ENCODE measurements around the gene OST4.

The OST4 gene

GRCh38 chr2:27078267-27079194 is 7.1 kb upstream of the OST4 start, which contains the start of gene EMILIN1:
EMILIN1 (plus strand) TSS chr2:27078615; CDS start chr2:27079066, 451 bp downstream.
- DNase-seq, result no peak

DNA sequence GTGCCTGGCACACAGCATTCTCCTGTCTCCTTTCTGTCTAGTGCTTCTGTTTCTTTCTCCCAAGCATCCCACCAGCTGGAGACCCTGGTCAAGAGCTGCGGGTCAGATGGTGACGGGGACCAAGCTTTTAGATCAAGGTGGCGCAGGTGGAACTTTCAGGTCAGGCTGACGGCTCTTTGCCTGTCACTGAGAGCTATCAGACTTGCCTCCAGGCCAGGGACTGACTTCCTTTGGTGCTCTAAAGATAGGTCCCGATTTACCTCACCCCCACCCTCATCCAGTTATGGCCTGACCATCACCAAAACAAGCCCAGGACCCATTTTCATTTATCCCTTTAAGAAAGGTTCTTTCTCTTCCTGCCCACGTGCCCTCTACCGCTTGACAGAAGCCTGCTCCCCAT is 5.8 kb upstream of the OST4 start:
- no peak for DNase-seq

DNA sequence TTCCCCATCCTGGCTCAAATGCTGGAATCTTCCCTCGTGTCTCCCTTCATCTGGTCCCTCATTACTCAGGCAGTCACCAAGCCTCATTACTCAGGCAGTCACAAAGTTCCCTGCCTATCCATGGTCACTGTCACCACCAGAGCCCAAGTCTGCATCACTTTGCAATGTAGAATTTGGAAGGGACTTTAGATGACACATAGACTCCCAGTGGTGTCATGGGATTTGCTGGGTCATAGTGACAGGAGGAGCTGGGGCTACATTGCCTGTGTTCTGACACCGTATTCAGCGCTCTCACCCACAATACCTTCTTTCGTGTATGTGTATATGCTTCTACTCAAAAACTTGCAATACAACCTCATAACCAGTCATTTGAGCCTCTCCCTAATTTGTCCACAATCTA is 4.9 kb upstream of the OST4 start:
- no peak for DNase-seq

DNA sequence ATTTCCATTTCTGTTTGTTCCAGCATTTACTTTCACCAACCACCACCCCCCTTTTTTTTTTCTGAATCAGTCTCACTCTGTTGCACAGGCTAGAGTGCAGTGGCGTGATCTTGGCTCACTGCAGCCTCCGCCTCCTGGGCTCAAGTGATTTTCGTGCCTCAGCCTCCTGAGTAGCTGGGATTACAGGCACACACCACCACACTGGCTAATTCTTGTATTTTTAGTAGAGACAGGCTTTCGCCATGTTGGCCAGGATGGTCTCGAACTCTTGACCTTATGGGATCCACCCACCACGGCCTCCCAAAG is 4.1 kb upstream of the OST4 start:
- DNase-seq, result peak; percentile 36

DNA sequence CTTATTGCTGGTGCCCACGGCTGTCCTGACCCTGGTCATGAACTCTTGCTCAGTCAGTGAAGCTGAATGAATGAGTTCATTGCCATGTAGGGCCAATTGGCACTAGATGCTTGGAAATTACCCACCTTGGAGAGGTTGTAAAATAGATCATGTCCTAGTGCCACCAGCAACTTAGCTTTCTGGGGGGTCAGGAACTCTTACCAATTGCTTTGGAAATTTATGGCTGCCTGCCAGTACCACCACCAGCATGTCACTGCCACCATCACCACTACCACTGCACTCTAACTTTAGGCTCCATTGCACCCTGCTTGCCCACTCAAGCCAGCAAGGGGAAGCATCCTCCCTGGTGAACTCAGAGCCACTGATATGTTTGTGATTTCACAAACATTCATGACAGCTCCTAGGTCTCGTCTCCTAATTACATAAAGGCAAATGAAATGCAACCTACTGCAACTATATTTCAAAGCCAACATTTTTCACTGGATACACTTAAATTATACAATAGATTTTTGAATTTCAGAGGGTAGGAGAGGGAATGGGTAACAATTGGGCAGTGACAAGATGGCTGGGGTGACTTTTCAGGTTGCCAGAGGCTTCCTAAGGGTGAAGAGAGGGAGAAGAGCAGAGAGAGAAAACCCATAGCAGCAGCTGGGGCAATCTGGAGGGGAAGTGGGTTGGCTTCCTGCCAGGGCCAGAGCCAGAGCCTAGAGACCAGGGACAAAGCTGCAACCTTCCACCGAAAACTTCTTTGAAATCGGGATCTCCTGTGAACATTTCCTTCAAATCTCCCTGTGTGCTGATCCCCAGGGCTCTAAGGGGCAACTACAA is 3.5 kb upstream of the OST4 start:
- peak; percentile 40 for DNase-seq

GRCh38 chr2:27073782-27074181 is 2.3 kb upstream of the OST4 start:
- no peak for DNase-seq

DNA sequence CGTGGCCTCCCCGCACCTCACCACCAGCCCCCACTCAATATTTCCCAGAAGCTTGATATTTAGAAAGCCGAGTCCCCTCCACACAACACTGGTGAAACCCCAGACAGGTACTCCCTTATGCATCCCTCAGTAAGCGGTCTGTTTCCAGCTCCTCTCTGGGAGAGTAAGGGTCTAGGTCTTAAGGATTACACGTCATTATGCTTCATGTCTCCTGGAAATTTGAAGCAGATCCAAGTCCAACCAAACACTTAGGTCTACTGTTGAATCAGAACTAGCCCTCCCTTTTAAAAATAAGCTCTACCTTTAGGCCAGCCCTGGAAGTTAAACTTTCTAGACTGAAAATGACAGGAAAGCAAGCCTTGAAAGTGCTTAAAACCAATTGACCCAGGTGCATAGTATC is 1.5 kb upstream of the OST4 start:
- DNase-seq, result no peak

DNA sequence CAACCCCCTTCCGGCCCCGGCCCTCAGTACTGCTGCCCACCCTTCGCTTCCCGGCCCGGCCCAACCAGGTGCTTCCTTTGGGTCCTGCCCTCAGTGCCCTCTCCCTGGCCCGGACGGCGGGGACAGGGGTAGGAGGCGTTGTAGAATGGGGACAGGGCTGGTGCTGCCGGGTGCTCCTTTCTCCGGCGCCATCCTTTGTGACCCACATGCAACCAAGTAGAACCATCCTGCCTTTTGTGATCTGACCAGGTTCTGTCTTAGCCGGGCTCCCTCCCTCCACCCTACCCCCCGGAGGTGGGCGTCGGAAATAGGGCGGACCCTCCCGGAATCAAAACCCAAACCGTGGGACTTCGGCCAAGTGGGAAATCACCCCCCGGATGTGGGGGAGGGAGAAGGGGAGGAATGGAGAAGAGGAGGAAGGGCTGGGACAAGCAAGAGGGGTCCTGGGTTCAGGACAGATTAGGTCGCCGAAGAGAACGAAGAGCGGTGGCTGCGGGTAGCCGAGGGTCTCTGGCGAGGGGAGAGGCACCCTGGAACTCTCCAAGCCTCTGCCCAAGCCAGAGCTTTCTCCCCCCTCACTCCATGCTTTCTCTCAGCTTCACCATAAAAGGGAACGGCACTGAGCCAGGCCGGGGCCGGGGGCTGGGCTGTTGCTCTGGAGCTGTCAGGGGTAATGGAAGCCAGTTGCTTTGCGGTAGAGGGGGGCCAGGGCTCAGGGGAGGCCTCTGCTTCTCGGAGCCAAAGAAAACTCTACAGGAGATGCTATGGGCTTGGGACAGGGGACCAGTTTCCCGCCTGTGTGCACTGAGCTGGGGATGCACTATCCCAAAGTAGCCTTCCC is 756 bp upstream of the OST4 start:
- DNase-seq, result peak; percentile 48

GRCh38 chr2:27070653-27071276 is 689 bp downstream of the OST4 start:
- no peak for DNase-seq

DNA sequence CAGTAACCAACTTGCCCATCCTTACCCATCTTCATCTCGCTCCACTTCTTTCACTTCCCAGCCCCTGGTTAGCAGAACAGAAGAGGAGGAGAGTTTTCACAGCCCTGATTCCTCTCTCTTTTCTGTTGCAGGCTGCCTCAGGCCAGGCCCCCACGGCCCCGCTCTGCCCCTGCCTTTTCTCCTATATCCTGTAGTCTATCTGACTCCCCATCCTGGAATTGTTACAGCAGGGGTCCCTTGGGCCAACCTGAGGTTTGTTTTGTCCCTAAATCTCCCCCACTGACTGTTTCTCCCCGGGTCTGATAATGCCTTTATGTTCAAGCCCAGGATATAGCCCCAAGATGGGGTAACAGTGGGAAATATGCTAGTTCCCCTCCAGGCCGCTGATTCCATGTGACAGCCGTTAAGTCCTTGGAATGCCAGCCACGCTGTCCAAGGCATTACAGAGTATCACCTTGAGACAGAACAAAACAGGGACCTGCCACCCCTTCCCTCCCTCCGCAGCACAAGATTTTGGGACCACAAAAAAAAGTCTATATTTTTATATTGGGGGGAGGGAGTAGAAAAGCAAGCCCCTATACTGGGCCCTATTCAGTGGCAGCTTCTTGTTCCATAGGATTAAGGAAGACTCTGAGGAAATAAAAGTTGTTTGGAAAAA is 1.4 kb downstream of the OST4 start:
- no peak for DNase-seq

DNA sequence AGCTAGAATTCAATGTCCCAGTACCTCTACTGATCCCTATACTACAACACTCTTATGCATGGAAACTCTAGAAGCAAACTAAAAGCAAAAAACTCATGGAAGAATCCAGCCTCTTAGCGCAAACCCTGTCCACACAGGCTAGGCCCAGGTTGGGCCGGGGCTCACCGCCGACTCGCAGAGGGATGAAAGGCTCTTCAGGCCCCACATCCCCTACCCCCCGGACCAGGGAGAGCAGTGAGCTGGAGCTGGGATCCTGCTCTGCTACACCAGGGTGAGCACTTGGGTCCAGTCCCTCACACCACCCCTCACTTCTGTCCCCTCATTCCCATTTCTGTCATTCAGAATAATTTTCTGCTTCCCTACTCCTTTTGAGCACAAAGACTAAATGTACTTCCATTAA is 2.0 kb downstream of the OST4 start:
- no peak for DNase-seq

DNA sequence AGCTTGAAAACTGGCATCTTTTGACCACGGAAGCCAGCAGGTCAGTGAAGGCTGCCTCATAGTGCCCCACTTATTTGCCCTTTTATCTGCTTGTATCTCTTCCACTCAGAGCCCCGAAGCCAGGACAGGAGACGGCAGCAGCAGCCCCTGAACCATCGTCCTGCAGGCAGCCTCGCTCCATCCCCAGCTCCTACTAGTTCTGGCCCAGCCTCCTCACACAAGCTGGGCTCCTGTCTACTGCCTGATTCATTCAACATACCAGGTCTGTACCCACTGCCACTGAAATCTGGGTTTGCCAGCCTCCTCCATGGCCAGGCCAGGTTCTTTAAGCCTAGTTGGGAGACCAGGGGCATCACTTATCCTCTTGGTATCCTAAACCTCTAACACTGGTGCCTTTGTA is 4.1 kb downstream of the OST4 start:
- no peak for DNase-seq

GRCh38 chr2:27065128-27065527 is 6.3 kb downstream of the OST4 start:
- DNase-seq, result no peak

- no peak for DNase-seq
Measured at GRCh38 chr2:27060323-27060722, 11.1 kb downstream of the OST4 start.

DNA sequence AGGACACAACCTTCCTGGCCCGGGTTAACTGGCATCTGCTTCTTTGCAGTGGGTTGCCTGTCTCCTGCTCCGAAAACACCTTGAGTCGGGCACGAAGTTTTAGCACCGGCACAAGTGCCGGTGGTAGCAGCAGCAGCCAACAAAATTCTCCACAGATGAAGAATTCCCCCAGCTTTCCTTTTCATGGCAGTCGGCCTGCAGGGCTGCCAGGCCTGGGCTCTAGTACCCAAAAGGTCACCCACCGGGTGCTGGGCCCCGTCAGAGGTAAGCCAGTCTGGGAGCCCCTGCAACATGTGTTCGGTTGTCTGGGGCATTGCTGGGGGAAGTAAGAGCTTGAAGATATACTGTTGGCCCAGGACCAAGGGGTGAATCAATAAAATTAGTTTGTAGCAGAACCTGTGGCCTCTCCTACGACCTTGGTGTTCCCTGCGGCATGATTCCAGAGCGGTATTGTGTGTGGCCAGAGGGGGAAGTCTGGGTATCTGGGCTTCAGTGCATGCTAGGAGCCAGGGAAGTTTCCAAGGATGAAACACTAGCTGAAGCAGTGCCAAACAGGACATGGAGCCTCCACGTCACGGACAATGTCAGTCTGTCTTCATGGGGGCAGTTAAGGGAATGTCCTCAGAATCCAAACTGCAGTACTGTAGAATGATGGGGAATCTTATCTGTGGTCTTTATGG is 12.2 kb downstream of the OST4 start:
- DNase-seq, result no peak

DNA sequence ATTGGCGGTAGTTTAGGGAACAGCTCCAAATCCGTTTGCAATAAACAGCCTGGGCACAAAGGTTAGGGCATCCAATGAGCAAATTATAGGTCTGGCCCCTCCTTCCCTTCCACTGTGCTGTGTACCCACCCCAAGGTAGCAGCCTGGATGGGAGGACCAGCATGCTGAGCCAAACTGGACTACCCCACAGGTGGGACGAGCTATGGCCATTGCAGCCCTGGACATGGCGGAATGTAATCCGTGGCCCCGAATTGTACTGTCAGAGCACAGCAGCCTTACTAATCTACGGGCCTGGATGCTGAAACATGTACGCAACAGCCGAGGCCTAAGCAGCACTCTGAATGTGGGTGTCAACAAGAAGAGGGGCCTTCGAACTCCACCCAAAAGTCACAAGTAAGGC is 13.2 kb downstream of the OST4 start:
- no peak for DNase-seq

DNA sequence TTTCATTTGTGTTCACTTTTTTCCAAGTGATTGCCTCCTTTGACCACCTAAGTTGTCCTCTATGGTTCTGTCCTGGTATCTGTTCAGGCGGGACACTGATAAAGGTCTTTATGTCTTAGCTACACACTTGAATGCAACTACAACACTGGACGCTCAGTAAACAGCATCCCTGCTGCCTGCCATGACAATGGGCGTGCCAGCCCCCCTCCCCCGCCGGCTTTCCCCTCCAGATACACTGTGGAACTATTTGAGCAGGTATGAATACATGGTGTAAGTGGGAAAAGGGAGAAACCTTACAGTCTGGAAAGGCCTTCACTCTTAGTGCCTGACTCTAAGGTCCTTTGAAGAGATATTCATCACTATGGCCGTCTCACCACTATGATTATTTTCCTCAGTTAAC is 14.3 kb downstream of the OST4 start:
- no peak for DNase-seq

- no peak for DNase-seq
Measured at GRCh38 chr2:27054721-27055120, 16.7 kb downstream of the OST4 start.

- DNase-seq, result no peak
Measured at GRCh38 chr2:27053776-27054175, 17.7 kb downstream of the OST4 start.

DNA sequence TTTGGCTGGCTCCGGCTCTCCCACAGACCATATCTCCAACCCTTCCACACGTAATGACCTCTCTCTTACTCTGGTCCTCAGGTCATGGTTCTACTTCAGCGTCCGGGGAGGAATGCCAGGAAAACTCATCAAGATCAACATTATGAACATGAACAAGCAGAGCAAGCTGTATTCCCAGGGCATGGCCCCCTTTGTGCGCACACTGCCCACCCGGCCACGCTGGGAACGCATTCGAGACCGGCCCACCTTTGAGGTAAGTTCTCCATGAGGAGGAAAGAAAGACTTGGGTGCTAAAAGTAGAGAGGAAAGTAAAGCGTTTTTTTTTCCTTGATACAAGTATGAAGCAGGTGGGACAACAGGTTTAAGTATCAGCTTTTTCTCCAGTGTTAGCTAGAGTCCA is 18.1 kb downstream of the OST4 start:
- DNase-seq, result no peak

DNA sequence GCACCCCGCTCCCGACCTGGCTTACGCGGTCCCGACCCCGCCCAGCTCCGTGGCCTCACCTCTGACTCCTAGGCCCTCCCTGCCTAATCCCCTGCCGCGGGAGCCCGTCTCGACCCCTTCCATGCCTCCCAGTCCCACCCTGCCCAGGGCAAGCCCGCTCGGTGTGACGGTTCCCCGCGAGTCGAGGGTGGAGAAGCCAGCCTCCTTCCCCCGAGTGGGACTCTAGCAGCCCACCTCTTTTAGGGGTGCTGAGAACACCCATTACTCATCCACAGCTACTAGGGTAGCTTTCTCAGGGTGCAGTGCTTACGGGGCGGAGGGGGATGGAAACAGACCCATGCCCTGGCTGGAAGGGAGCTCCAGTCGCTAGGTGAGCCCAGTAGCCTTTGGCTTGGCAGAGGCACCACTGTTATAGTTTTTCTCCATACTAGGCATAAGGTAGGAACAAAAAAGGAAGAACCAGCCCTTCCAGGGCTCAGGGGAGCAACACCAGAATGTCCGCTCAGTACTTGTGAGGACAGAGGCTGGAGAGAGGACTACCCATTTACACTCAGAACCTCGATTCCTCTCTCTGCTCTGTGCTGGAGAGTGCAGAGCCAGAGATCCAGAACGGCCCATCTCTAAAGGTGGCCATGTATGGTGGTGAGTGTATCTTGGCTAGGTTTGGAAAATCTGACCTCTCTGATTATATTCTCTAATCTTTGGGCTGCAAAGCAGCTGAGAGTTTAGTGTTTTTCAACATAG is 19.4 kb downstream of the OST4 start:
- peak; percentile 36 for DNase-seq
